ENCODE measurements around the gene PLPPR1. TPM values are rescaled to one million over a fixed set of nuclear protein-coding genes. Genes with fewer than 3 reads are reported as not detected.
"Not testable (repeated sequence)": the region's sequence is repeated elsewhere in the genome, so short reads cannot be mapped to it uniquely, and the experiment has no call there.

PLPPR1 gene
- polyA plus RNA-seq, 1 of the 3 experiments (the other 2 are of a cell fraction): not detected

GRCh38 chr9:101035098-101035497, 6.6 kb downstream of the PLPPR1 start (continued):
- no peak for TF ChIP-seq RCOR1 (IDR thresholded peaks at IDR 0.05; ENCODE audit: low read length)

GRCh38 chr9:101037430-101037829, 8.9 kb downstream of the PLPPR1 start:
- Histone ChIP-seq H3K4me3 (ENCODE audit: low read depth in 2 of 2, low read length in 1 of 2) (no peak overlapping the region), H2AFZ (ENCODE audit: low read depth) (no peak overlapping the region), H3K27ac (ENCODE audit: low read depth in 2 of 2, low read length in 1 of 2) (no peak overlapping the region), H3K4me1 (ENCODE audit: control insufficient read depth in 1 of 2, insufficient read depth in 2 of 2, low read depth in 1 of 2, low read length in 1 of 2) (no peaks in the 10 kb centered on the region), H3K36me3 (replicated peaks in 1 of 2; ENCODE audit: control insufficient read depth in 1 of 2, insufficient read depth in 2 of 2, low read length in 1 of 2) (no peaks in the 10 kb centered on the region), H3K9ac (no peak overlapping the region), H3K79me2 (ENCODE audit: insufficient read depth) (no peaks in the 10 kb centered on the region), H3F3A (replicated peaks; ENCODE audit: insufficient read depth) (no peaks in the 10 kb centered on the region), H3K27me3 (ENCODE audit: insufficient read depth) (peaks cover 8% of the 10 kb centered on the region; the same call in 1 of the 2 replicates), H3K9me3 (no peaks in the 10 kb centered on the region), H3K4me2 (no peak overlapping the region), H3K9me2 (no peaks in the 10 kb centered on the region), H4K20me1 (ENCODE audit: insufficient read depth) (no peaks in the 10 kb centered on the region)
- TF ChIP-seq TAF1 (IDR thresholded peaks at IDR 0.05; ENCODE audit: borderline replicate concordance, low read depth, low read length): no peak
- TF ChIP-seq GABPA (IDR thresholded peaks at IDR 0.05; ENCODE audit: low read depth): no peak
- no peak for DNase-seq
- ChIA-PET CTCF (interaction anchor here (0.6 kb wide), 1 partner anchor 221 kb away, joined by 3 read pairs; no protein-coding TSS in a partner anchor), POLR2A (no interaction called here)
- 0% methylated on average over 3 of the region's 3 CpGs for WGBS (ENCODE audit: low lambda C conversion rate)

- ChIA-PET CTCF (interaction anchor here (1.1 kb wide), 2 partner anchors 14 to 81 kb away, joined by 3 read pairs; no protein-coding TSS in a partner anchor), POLR2A (no interaction called here)
- no peaks in the 10 kb centered on the region for H3K79me2 ChIP-seq (ENCODE audit: insufficient read depth)
- H3K36me3 ChIP-seq (replicated peaks in 1 of 2; ENCODE audit: control insufficient read depth in 1 of 2, insufficient read depth in 2 of 2, low read length in 1 of 2): no peaks in the 10 kb centered on the region
- H4K20me1 ChIP-seq (ENCODE audit: insufficient read depth): no peaks in the 10 kb centered on the region
- 6% methylated on average over 4 of the region's 4 CpGs for WGBS (ENCODE audit: low lambda C conversion rate)
- H3K27me3 ChIP-seq (ENCODE audit: insufficient read depth): peaks cover 8% of the 10 kb centered on the region; the same call in 1 of the 2 replicates
- no peak overlapping the region for H3K4me3 ChIP-seq (ENCODE audit: low read depth in 2 of 2, low read length in 1 of 2)
- TF ChIP-seq TCF12 (IDR thresholded peaks at IDR 0.05): no peak
- no peak overlapping the region for H2AFZ ChIP-seq (ENCODE audit: low read depth)
- no peaks in the 10 kb centered on the region for H3F3A ChIP-seq (replicated peaks; ENCODE audit: insufficient read depth)
- no peak overlapping the region for H3K27ac ChIP-seq (ENCODE audit: low read depth in 2 of 2, low read length in 1 of 2)
- no peaks in the 10 kb centered on the region for H3K4me1 ChIP-seq (ENCODE audit: control insufficient read depth in 1 of 2, insufficient read depth in 2 of 2, low read depth in 1 of 2, low read length in 1 of 2)
- no peaks in the 10 kb centered on the region for H3K9me3 ChIP-seq
- no peaks in the 10 kb centered on the region for H3K9me2 ChIP-seq
- no peak for DNase-seq
- H3K9ac ChIP-seq: no peak overlapping the region
- H3K4me2 ChIP-seq: no peak overlapping the region
Measured at GRCh38 chr9:101038488-101038887, 10.0 kb downstream of the PLPPR1 start.

- 8% methylated on average over 7 of the region's 7 CpGs for WGBS (ENCODE audit: low lambda C conversion rate)
- H3K9me2 ChIP-seq: not testable (repeated sequence)
Measured at GRCh38 chr9:101039581-101039980, 11.1 kb downstream of the PLPPR1 start.

GRCh38 chr9:101047848-101048397, 19.4 kb downstream of the PLPPR1 start:
- H3K9ac ChIP-seq: no peak overlapping the region
- CTCF ChIA-PET: no interaction called here
- POLR2A ChIA-PET: no interaction called here
- no peaks in the 10 kb centered on the region for H3F3A ChIP-seq (replicated peaks; ENCODE audit: insufficient read depth)
- H3K79me2 ChIP-seq (ENCODE audit: insufficient read depth): no peaks in the 10 kb centered on the region
- H3K27ac ChIP-seq (ENCODE audit: low read depth in 2 of 2, low read length in 1 of 2): no peak overlapping the region
- no peaks in the 10 kb centered on the region for H3K9me3 ChIP-seq
- H3K4me3 ChIP-seq (ENCODE audit: low read depth in 2 of 2, low read length in 1 of 2): no peak overlapping the region
- TF ChIP-seq IRF3 (IDR thresholded peaks at IDR 0.05; ENCODE audit: low read depth, low read length) (no peak), NFIC (IDR thresholded peaks at IDR 0.05; ENCODE audit: borderline replicate concordance) (0 out of 2 replicates have a peak, but pooled peaks have one; percentile 21), MEF2A (IDR thresholded peaks at IDR 0.05; ENCODE audit: borderline replicate concordance, low read depth) (peak; percentile 42; the same call in 1 of the 2 replicates), NRF1 (IDR thresholded peaks at IDR 0.05; ENCODE audit: low read depth, low read length) (no peak)
- H3K4me2 ChIP-seq: no peak overlapping the region
- H3K27me3 ChIP-seq (ENCODE audit: insufficient read depth): no peaks in the 10 kb centered on the region
- no peaks in the 10 kb centered on the region for H4K20me1 ChIP-seq (ENCODE audit: insufficient read depth)
- 35% methylated on average over 4 of the region's 4 CpGs for WGBS (ENCODE audit: low lambda C conversion rate)
- no peaks in the 10 kb centered on the region for H3K36me3 ChIP-seq (replicated peaks in 1 of 2; ENCODE audit: control insufficient read depth in 1 of 2, insufficient read depth in 2 of 2, low read length in 1 of 2)
- H3K4me1 ChIP-seq (ENCODE audit: control insufficient read depth in 1 of 2, insufficient read depth in 2 of 2, low read depth in 1 of 2, low read length in 1 of 2): no peaks in the 10 kb centered on the region
- no peak for DNase-seq
- H3K9me2 ChIP-seq: no peaks in the 10 kb centered on the region
- no peak overlapping the region for H2AFZ ChIP-seq (ENCODE audit: low read depth)

More at GRCh38 chr9:101039581-101039980, 11.1 kb downstream of the PLPPR1 start:
- H3K27me3 ChIP-seq (ENCODE audit: insufficient read depth); H3K9ac ChIP-seq; POLR2A ChIA-PET; H3K79me2 ChIP-seq (ENCODE audit: insufficient read depth); H3K4me3 ChIP-seq (ENCODE audit: low read depth in 2 of 2, low read length in 1 of 2); H3F3A ChIP-seq (replicated peaks; ENCODE audit: insufficient read depth); CTCF ChIA-PET; DNase-seq; H3K4me2 ChIP-seq; H3K36me3 ChIP-seq (replicated peaks in 1 of 2; ENCODE audit: control insufficient read depth in 1 of 2, insufficient read depth in 2 of 2, low read length in 1 of 2); H4K20me1 ChIP-seq (ENCODE audit: insufficient read depth); H3K9me3 ChIP-seq; H2AFZ ChIP-seq (ENCODE audit: low read depth); H3K4me1 ChIP-seq (ENCODE audit: control insufficient read depth in 1 of 2, insufficient read depth in 2 of 2, low read depth in 1 of 2, low read length in 1 of 2); H3K27ac ChIP-seq (ENCODE audit: low read depth in 2 of 2, low read length in 1 of 2): not testable (repeated sequence)
